IMR-90 (cell line): ENCODE results near the gene HOXC13. TPM values are rescaled to one million over a fixed set of nuclear protein-coding genes. Genes with fewer than 3 reads are reported as not detected.

Source experiments
- ATAC-seq: fragments of 200-7000 bp; cut with Tn5 transposase; 2 replicates; pipeline ENCODE4 v1.9.1; 2020; ENCODE audit warnings: low read depth, mild to moderate bottlenecking, moderate library complexity
- BruUV-seq: library from RNA; stranded (reverse); fragments of 400-500 nt; replicated peaks from 2 replicates; lab custom pipeline; 2021; lab: Mats Ljungman, UMichigan
- CTCF ChIA-PET: fragments of 300-600 bp; formaldehyde crosslinking; extraction: SDS; loops from one replicate; lab custom pipeline; 2021; ENCODE audit warnings: antibody characterized with exemption; lab: Yijun Ruan, JAX
- POLR2A ChIA-PET: fragments of 300-600 bp; sonication (Branson Sonifier 250); formaldehyde crosslinking; loops from one replicate; lab custom pipeline; 2022; ENCODE audit warnings: antibody characterized with exemption; ENCODE audit not compliant: unreplicated experiment; lab: Charles Lee
- DNase-seq: peaks from one replicate; pipeline ENCODE4 v3.0.0; 2013
- H2AFZ ChIP-seq: replicated peaks from 2 replicates; pipeline ENCODE3; 2013; ENCODE audit warnings: low read length, mild to moderate bottlenecking; ENCODE audit not compliant: poor library complexity
- H2AK5ac ChIP-seq: 2 replicates; pipeline ENCODE4 v1.6.1; 2013; ENCODE audit warnings: low read depth, low read length, inconsistent platforms
- H2AK9ac ChIP-seq: replicated peaks from 2 replicates; pipeline ENCODE3; 2013; ENCODE audit warnings: mild to moderate bottlenecking, low read depth, low read length, moderate library complexity; ENCODE audit not compliant: poor library complexity
- H2BK120ac ChIP-seq: 2 replicates; pipeline ENCODE4 v1.6.1; 2013; ENCODE audit warnings: low read depth, low read length, inconsistent platforms
- H2BK15ac ChIP-seq: 3 replicates; pipeline ENCODE4 v1.6.1; 2013; ENCODE audit warnings: low read depth, low read length, inconsistent platforms
- H2BK20ac ChIP-seq: 2 replicates; pipeline ENCODE4 v1.6.1; 2013; ENCODE audit warnings: low read depth, mild to moderate bottlenecking, inconsistent platforms, low read length, moderate library complexity
- H2BK5ac ChIP-seq: 2 replicates; pipeline ENCODE4 v1.6.1; 2013; ENCODE audit warnings: mild to moderate bottlenecking, low read depth, low read length, inconsistent platforms; ENCODE audit not compliant: poor library complexity, severe bottlenecking
- H3K14ac ChIP-seq: replicated peaks from 2 replicates; pipeline ENCODE4 v1.6.1; 2013; ENCODE audit warnings: low read depth, low read length, inconsistent platforms
- H3K18ac ChIP-seq: 2 replicates; pipeline ENCODE4 v1.6.1; 2013; ENCODE audit warnings: low read depth, low read length, control low read depth
- H3K23ac ChIP-seq: 2 replicates; pipeline ENCODE4 v1.6.1; 2013; ENCODE audit warnings: low read depth, low read length, inconsistent platforms
- H3K27ac ChIP-seq: 2 replicates; pipeline ENCODE4 v1.5.1; 2013; ENCODE audit warnings: mild to moderate bottlenecking, control low read depth, low read length; ENCODE audit not compliant: insufficient read depth
- H3K27me3 ChIP-seq: 2 replicates; pipeline ENCODE4 v1.6.1; 2013; ENCODE audit warnings: low read length; ENCODE audit not compliant: control insufficient read depth, insufficient read depth
- H3K36me3 ChIP-seq: 2 replicates; pipeline ENCODE4 v1.6.1; 2013; ENCODE audit warnings: low read length, mixed read lengths; ENCODE audit not compliant: control insufficient read depth, insufficient read depth
- H3K4ac ChIP-seq: 2 replicates; pipeline ENCODE4 v1.6.1; 2013; ENCODE audit warnings: low read depth, low read length, inconsistent platforms
- H3K4me1 ChIP-seq: 2 replicates; pipeline ENCODE4 v1.6.1; 2013; ENCODE audit warnings: low read length, mixed read lengths; ENCODE audit not compliant: control insufficient read depth, insufficient read depth
- H3K4me2 ChIP-seq: 2 replicates; pipeline ENCODE4 v1.6.1; 2013; ENCODE audit warnings: low read depth, mild to moderate bottlenecking, control low read depth, low read length, moderate library complexity
- H3K4me3 ChIP-seq: 2 replicates; pipeline ENCODE4 v1.5.1; 2013; ENCODE audit warnings: low read depth, mild to moderate bottlenecking, control low read depth, low read length, moderate library complexity; ENCODE audit not compliant: insufficient read depth
- H3K56ac ChIP-seq: 2 replicates; pipeline ENCODE4 v1.6.1; 2013; ENCODE audit warnings: low read length, inconsistent platforms; ENCODE audit not compliant: insufficient read depth; ENCODE audit errors: extremely low read depth
- H3K79me1 ChIP-seq, 2 experiments: 2 replicates each; pipeline ENCODE4 v1.6.1; 2013; ENCODE audit warnings: low read length in 2 of 2, inconsistent platforms in 1 of 2, low read depth in 1 of 2
- H3K9ac ChIP-seq: 2 replicates; pipeline ENCODE4 v1.6.1; 2013; ENCODE audit warnings: low read depth, low read length, control low read depth
- H3K9me1 ChIP-seq: 2 replicates; pipeline ENCODE4 v1.6.1; 2013; ENCODE audit warnings: low read length, inconsistent platforms; ENCODE audit not compliant: insufficient read depth
- H3K9me3 ChIP-seq: 2 replicates; pipeline ENCODE4 v1.6.1; 2013; ENCODE audit warnings: low read length; ENCODE audit not compliant: control insufficient read depth, insufficient read depth
- H4K20me1 ChIP-seq: 2 replicates; pipeline ENCODE4 v1.6.1; 2013; ENCODE audit warnings: low read length, inconsistent platforms; ENCODE audit not compliant: insufficient read depth
- H4K5ac ChIP-seq: 2 replicates; pipeline ENCODE4 v1.6.1; 2013; ENCODE audit warnings: mild to moderate bottlenecking, low read depth, low read length, control low read depth
- H4K8ac ChIP-seq, 2 experiments: 2 replicates each; pipeline ENCODE4 v1.6.1; 2013; ENCODE audit warnings: low read depth in 2 of 2, low read length in 2 of 2, control low read depth in 1 of 2, inconsistent platforms in 1 of 2
- H4K91ac ChIP-seq: 2 replicates; pipeline ENCODE4 v1.6.1; 2013; ENCODE audit warnings: low read depth, low read length, inconsistent platforms; ENCODE audit not compliant: insufficient read depth
- BHLHE40 ChIP-seq: fragments of 150-350 bp; IDR thresholded peaks from 2 replicates; pipeline ENCODE4 v1.6.1; 2016; ENCODE audit warnings: mild to moderate bottlenecking, low read depth, low read length
- CEBPB ChIP-seq: IDR thresholded peaks from 2 replicates; pipeline ENCODE4 v1.6.1; 2012; ENCODE audit warnings: low read depth, low read length, improper control_type of control experiment
- CHD1 ChIP-seq: IDR thresholded peaks from 2 replicates; pipeline ENCODE4 v1.6.1; 2012; ENCODE audit warnings: low read depth, low read length, improper control_type of control experiment
- ELK1 ChIP-seq: fragments of 150-350 bp; IDR thresholded peaks from 2 replicates; pipeline ENCODE4 v1.6.1; 2016; ENCODE audit warnings: low read depth, mild to moderate bottlenecking, low read length, moderate library complexity, borderline replicate concordance
- FOS ChIP-seq: fragments of 150-350 bp; IDR thresholded peaks from 2 replicates; pipeline ENCODE4 v1.6.1; 2016; ENCODE audit warnings: low read depth, low read length
- MAFK ChIP-seq: IDR thresholded peaks from 2 replicates; pipeline ENCODE4 v1.6.1; 2012; ENCODE audit warnings: low read depth, low read length, improper control_type of control experiment
- MAZ ChIP-seq: IDR thresholded peaks from 2 replicates; pipeline ENCODE4 v1.6.1; 2012; ENCODE audit warnings: low read depth, mild to moderate bottlenecking, low read length, improper control_type of control experiment, moderate library complexity, borderline replicate concordance
- MXI1 ChIP-seq: IDR thresholded peaks from 2 replicates; pipeline ENCODE4 v1.6.1; 2012; ENCODE audit warnings: low read depth, mild to moderate bottlenecking, low read length, moderate library complexity, borderline replicate concordance
- NFE2L2 ChIP-seq: fragments of 150-350 bp; IDR thresholded peaks from 2 replicates; pipeline ENCODE4 v1.6.1; 2016; ENCODE audit warnings: low read depth, mild to moderate bottlenecking, low read length
- POLR2A ChIP-seq: IDR thresholded peaks from 2 replicates; pipeline ENCODE4 v1.6.1; 2012; ENCODE audit warnings: mild to moderate bottlenecking, low read depth, low read length
- RCOR1 ChIP-seq: IDR thresholded peaks from 2 replicates; pipeline ENCODE4 v1.6.1; 2012; ENCODE audit warnings: mild to moderate bottlenecking, low read length, improper control_type of control experiment; ENCODE audit not compliant: insufficient replicate concordance
- RFX5 ChIP-seq: IDR thresholded peaks from 2 replicates; pipeline ENCODE4 v1.8.0; 2012; ENCODE audit warnings: low read depth, mild to moderate bottlenecking, low read length, moderate library complexity
- SMC3 ChIP-seq: fragments of 150-350 bp; IDR thresholded peaks from 2 replicates; pipeline ENCODE4 v1.6.1; 2016; ENCODE audit warnings: low read depth, mild to moderate bottlenecking, antibody characterized with exemption, low read length, moderate library complexity
- WGBS, 2 experiments: methylation state at CpG; one replicate each; pipeline versions ENCODE4 v1.1.5 to v1.1.7; 2013; ENCODE audit warnings: missing lambda C conversion rate in 2 of 2; ENCODE audit not compliant: insufficient read length in 1 of 2; ENCODE audit errors: extremely low coverage in 2 of 2; 5-methylcytosine and 5-hydroxymethylcytosine counted together
- dilution Hi-C: fragments of 300-500 bp; cut with HindIII; formaldehyde crosslinking; loops from one replicate; pipeline ENCODE4 v1.14.3; 2018; ENCODE audit warnings: low sequenced_read_pairs; ENCODE audit not compliant: unreplicated experiment
- in situ Hi-C: fragments of 300-500 bp; cut with MboI; formaldehyde crosslinking; loops from 3 replicates; pipeline ENCODE4 v1.14.3; 2019; ENCODE audit warnings: low sequenced_read_pairs, inconsistent platforms, mixed read lengths
- intact Hi-C: fragments of 100-400 bp; cut with micrococcal nuclease; formaldehyde crosslinking; loops from 2 replicates; pipeline ENCODE4 v1.10.0; 2022
- polyA plus RNA-seq, 3 experiments: library from polyadenylated mRNA; depleted of rRNA; stranded (reverse); fragments of >200 nt; gene quantifications; 2 replicates each; pipeline ENCODE4 v1.2.3, GENCODE V29; 2012; ENCODE audit warnings: low replicate concordance in 1 of 3
- total RNA-seq: library from RNA; depleted of rRNA; stranded (reverse); fragments of >200 nt; gene quantifications from 2 replicates; pipeline ENCODE4 v1.2.3, GENCODE V29; 2012
- TF ChIP-seq, protein P1 (sequence below): fragments of 150-350 bp; IDR thresholded peaks from 2 replicates; pipeline ENCODE4 v1.6.1; 2017; ENCODE audit warnings: mild to moderate bottlenecking, antibody characterized with exemption, low read length, low read depth

Gene HOXC13
- total and polyA plus RNA-seq, 2 of the 4 experiments (the other 2 are of a cell fraction) = not detected

GRCh38 chr12:53980802-53981496 is 42.3 kb downstream of the HOXC13 start:
- BruUV-seq = no TSS peak
- no peak overlapping the region for H4K91ac ChIP-seq
- POLR2A ChIA-PET = interaction anchor here (0.6 kb wide), 1 partner anchor 19 kb away, joined by 3 read pairs; the partner anchor contains the start of gene HOXC9
- intact Hi-C loops (no loop called here), in situ Hi-C loops (no loop called here), dilution Hi-C loops (no loop called here)
- no peak overlapping the region for H2AK5ac ChIP-seq
- H3K79me1 ChIP-seq = no peaks in the 10 kb centered on the region
- H2BK5ac ChIP-seq = no peak overlapping the region
- TF ChIP-seq MAFK (no peak), ELK1 (no peak), POLR2A (no peak), RCOR1 (no peak), CHD1 (no peak), CEBPB (no peak), NFE2L2 (no peak), MAZ (no peak), FOS (no peak), RFX5 (no peak), SMC3 (no peak), MXI1 (no peak), BHLHE40 (no peak)
- TF ChIP-seq, protein P1, sequence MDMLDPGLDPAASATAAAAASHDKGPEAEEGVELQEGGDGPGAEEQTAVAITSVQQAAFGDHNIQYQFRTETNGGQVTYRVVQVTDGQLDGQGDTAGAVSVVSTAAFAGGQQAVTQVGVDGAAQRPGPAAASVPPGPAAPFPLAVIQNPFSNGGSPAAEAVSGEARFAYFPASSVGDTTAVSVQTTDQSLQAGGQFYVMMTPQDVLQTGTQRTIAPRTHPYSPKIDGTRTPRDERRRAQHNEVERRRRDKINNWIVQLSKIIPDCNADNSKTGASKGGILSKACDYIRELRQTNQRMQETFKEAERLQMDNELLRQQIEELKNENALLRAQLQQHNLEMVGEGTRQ = no peak
- H3K4me1 ChIP-seq = no peaks in the 10 kb centered on the region
- H3K27ac ChIP-seq = no peak overlapping the region
- no peak overlapping the region for H3K4me2 ChIP-seq
- peaks cover 93% of the 10 kb centered on the region for H3K27me3 ChIP-seq
- no peak overlapping the region for H3K18ac ChIP-seq
- no peak overlapping the region for H3K9ac ChIP-seq
- 23% methylated on average over 7 of the region's 15 CpGs; no CpG with 5 or more reads in 1 of the 2 experiments for WGBS, 2 experiments
- no peak overlapping the region for H2AFZ ChIP-seq
- no peak overlapping the region for H2AK9ac ChIP-seq
- CTCF ChIA-PET = no interaction called here
- peaks cover 4% of the 10 kb centered on the region for H3K9me3 ChIP-seq
- no peak overlapping the region for H2BK15ac ChIP-seq
- no peak overlapping the region for H3K4me3 ChIP-seq
- no peak overlapping the region for H4K5ac ChIP-seq
- H3K14ac ChIP-seq = no peak overlapping the region
- no peaks in the 10 kb centered on the region for H3K9me1 ChIP-seq
- H4K8ac ChIP-seq = no peak overlapping the region
- H4K20me1 ChIP-seq = no peaks in the 10 kb centered on the region
- no peak overlapping the region for H3K4ac ChIP-seq
- no peak overlapping the region for H2BK120ac ChIP-seq
- no peaks in the 10 kb centered on the region for H3K36me3 ChIP-seq
- no peak overlapping the region for H3K56ac ChIP-seq
- DNase-seq = no peak
- no peak overlapping the region for H2BK20ac ChIP-seq
- H3K23ac ChIP-seq = no peak overlapping the region
- no peak for ATAC-seq
